HepG2 (cell line): ENCODE data around the gene BICRAL. TPM values are rescaled to one million over a fixed set of nuclear protein-coding genes. Genes with fewer than 3 reads are reported as not detected.

Experiments used
- ATAC-seq: fragments of 200-7000 bp; cut with Tn5 transposase; 3 replicates; pipeline ENCODE4 v1.9.1; 2020; ENCODE audit warnings: mild to moderate bottlenecking, moderate library complexity
- BruUV-seq: library from RNA; stranded (reverse); fragments of 400-500 nt; replicated peaks from 2 replicates; lab custom pipeline; 2021; lab: Mats Ljungman, UMichigan
- CTCF ChIA-PET: fragments of 300-600 bp; formaldehyde crosslinking; extraction: SDS; loops from one replicate; lab custom pipeline; 2021; ENCODE audit warnings: low total read pairs, inconsistent platforms, low intra/inter-chr PET ratio; lab: Yijun Ruan, JAX
- POLR2A ChIA-PET: fragments of 350-600 bp; sonication (Branson Sonifier 250); formaldehyde crosslinking; loops from one replicate; lab custom pipeline; 2020; ENCODE audit warnings: antibody characterized with exemption, inconsistent platforms; lab: Yijun Ruan, JAX
- DNase-seq: peaks from one replicate; pipeline ENCODE4 v3.0.0-alpha.2; 2015; ENCODE audit warnings: low spot score
- FAIRE-seq: peaks from 3 replicates; lab custom pipeline; 2011; peaks lifted over from hg19 to GRCh38; lab: Jason Lieb, UNC
- H2AFZ ChIP-seq: one replicate; pipeline ENCODE4 v1.6.1; 2011; ENCODE audit warnings: low read length, inconsistent platforms
- H3K27ac ChIP-seq: fragments of 300-600 bp; 3 replicates; pipeline ENCODE4 v1.8.0; 2011; ENCODE audit warnings: mixed run types, mild to moderate bottlenecking, mixed read lengths, low read length, inconsistent platforms; ENCODE audit not compliant: insufficient read depth; ENCODE audit errors: extremely low read length
- H3K27me3 ChIP-seq, 2 experiments: fragments of 200-600 bp in 1 of 2; 2 replicates in 1 of 2; 3 replicates in 1 of 2; pipeline versions ENCODE4 v1.6.0 to v1.8.0; 2011; ENCODE audit warnings: low read length in 2 of 2, mild to moderate bottlenecking in 2 of 2, moderate library complexity in 2 of 2, inconsistent platforms in 1 of 2; ENCODE audit not compliant: insufficient read depth in 2 of 2, control insufficient read depth in 1 of 2
- H3K36me3 ChIP-seq, 2 experiments: fragments of 200-600 bp in 1 of 2; replicated peaks in 1 of 2; 2 replicates in 1 of 2; 3 replicates in 1 of 2; pipeline versions ENCODE4 v1.5.1 to v1.8.0; 2011; ENCODE audit warnings: low read length in 2 of 2, inconsistent platforms in 1 of 2; ENCODE audit not compliant: insufficient read depth in 2 of 2, control insufficient read depth in 1 of 2
- H3K4me1 ChIP-seq: 2 replicates; pipeline ENCODE4 v1.5.1; 2012; ENCODE audit warnings: low read length, inconsistent platforms; ENCODE audit not compliant: insufficient read depth
- H3K4me2 ChIP-seq: 2 replicates; pipeline ENCODE4 v1.6.0; 2011; ENCODE audit warnings: low read depth, low read length, inconsistent platforms
- H3K4me3 ChIP-seq, 3 experiments: fragments of 200-600 bp in 1 of 3; sonication (generic), shearing (Covaris generic) in 1 of 3; replicated peaks in 1 of 3; 2 replicates each; pipeline ENCODE4 v1.5.1; 2011 to 2016; ENCODE audit warnings: low read length in 3 of 3, inconsistent platforms in 2 of 3, low read depth in 2 of 3, mild to moderate bottlenecking in 2 of 3, control low read depth in 1 of 3, mixed read lengths in 1 of 3; ENCODE audit not compliant: insufficient read depth in 1 of 3
- H3K79me2 ChIP-seq: one replicate; pipeline ENCODE4 v1.6.1; 2011; ENCODE audit warnings: low read length, inconsistent platforms; ENCODE audit not compliant: insufficient read depth
- H3K9ac ChIP-seq: 2 replicates; pipeline ENCODE4 v1.6.0; 2011; ENCODE audit warnings: mild to moderate bottlenecking, low read depth, low read length, inconsistent platforms; ENCODE audit not compliant: insufficient read depth
- H3K9me3 ChIP-seq: 2 replicates; pipeline ENCODE4 v1.5.1; 2012; ENCODE audit warnings: mild to moderate bottlenecking, low read length
- H4K20me1 ChIP-seq: 2 replicates; pipeline ENCODE4 v1.6.0; 2011; ENCODE audit warnings: inconsistent platforms, mild to moderate bottlenecking, low read length, moderate library complexity; ENCODE audit not compliant: insufficient read depth
- JUNB ChIP-seq: sonication (generic); formaldehyde crosslinking; IDR thresholded peaks from 2 replicates; pipeline ENCODE4 v1.8.0; 2022; ENCODE audit warnings: missing genetic modification reagents, mild to moderate bottlenecking, borderline replicate concordance
- MAFG ChIP-seq: sonication (generic); formaldehyde crosslinking; IDR thresholded peaks from 2 replicates; pipeline ENCODE4 v1.5.1; 2020; ENCODE audit warnings: mild to moderate bottlenecking, missing genetic modification reagents
- RAD21 ChIP-seq: fragments of 450-650 bp; formaldehyde crosslinking; IDR thresholded peaks from 2 replicates; pipeline ENCODE4 v1.5.0; 2020; ENCODE audit warnings: mild to moderate bottlenecking
- RFX1 ChIP-seq: fragments of 450-650 bp; IDR thresholded peaks from 2 replicates; pipeline ENCODE4 v1.6.1; 2017
- RORA ChIP-seq: sonication (generic); formaldehyde crosslinking; IDR thresholded peaks from 2 replicates; pipeline ENCODE4 v1.5.0; 2020; ENCODE audit warnings: mild to moderate bottlenecking, missing genetic modification reagents, moderate library complexity
- SMARCC2 ChIP-seq: fragments of 450-650 bp; IDR thresholded peaks from 2 replicates; pipeline ENCODE4 v1.6.1; 2017; ENCODE audit warnings: antibody characterized with exemption, mild to moderate bottlenecking
- ZBTB8A ChIP-seq: sonication (generic); formaldehyde crosslinking; IDR thresholded peaks from 2 replicates; pipeline ENCODE4 v1.4.0; 2020; ENCODE audit warnings: mild to moderate bottlenecking, low read depth, missing genetic modification reagents, borderline replicate concordance
- ZFAT ChIP-seq: sonication (generic); formaldehyde crosslinking; conservative IDR thresholded peaks from 2 replicates; pipeline ENCODE4 v1.8.1; 2023; ENCODE audit warnings: missing genetic modification reagents, inconsistent platforms
- ZMYM3 ChIP-seq: sonication (generic); formaldehyde crosslinking; IDR thresholded peaks from 2 replicates; pipeline ENCODE4 v1.5.1; 2020; ENCODE audit warnings: mild to moderate bottlenecking, missing genetic modification reagents
- ZNF205 ChIP-seq: IDR thresholded peaks from 2 replicates; pipeline ENCODE4 v1.6.1; 2018; ENCODE audit warnings: missing biosample characterization, missing genetic modification reagents
- ZNF296 ChIP-seq: sonication (generic); formaldehyde crosslinking; conservative IDR thresholded peaks from 2 replicates; pipeline ENCODE4 v1.5.0; 2020; ENCODE audit warnings: mild to moderate bottlenecking, missing genetic modification reagents
- ZNF382 ChIP-seq: sonication (generic); formaldehyde crosslinking; IDR thresholded peaks from 2 replicates; pipeline ENCODE4 v1.5.0; 2020; ENCODE audit warnings: missing genetic modification reagents, mild to moderate bottlenecking, borderline replicate concordance
- ZNF564 ChIP-seq: sonication (generic); formaldehyde crosslinking; IDR thresholded peaks from 2 replicates; pipeline ENCODE4 v1.8.1; 2023; ENCODE audit warnings: mild to moderate bottlenecking, missing genetic modification reagents
- whole genome bisulfite sequencing: methylation state at CpG from one replicate; pipeline ENCODE4 v1.1.6; 2017; ENCODE audit warnings: low lambda C conversion rate; 5-methylcytosine and 5-hydroxymethylcytosine counted together
- in situ Hi-C: cut with HindIII; loops from 2 replicates; pipeline ENCODE4 v1.10.0; 2017; ENCODE audit warnings: low pct_unique_long_range_greater_than_20kb; ENCODE audit not compliant: extremely low pct_ligation_motif_present
- intact Hi-C: fragments of 100-400 bp; cut with micrococcal nuclease; formaldehyde crosslinking; loops from one replicate; pipeline ENCODE4 v1.10.0; 2022; ENCODE audit not compliant: unreplicated experiment
- polyA plus RNA-seq, 8 experiments: library from polyadenylated mRNA; depleted of rRNA in 3 of 8; stranded (reverse) in 7 of 8; unstranded in 1 of 8; fragments of >200 nt; fragmentation: Illumina TruSeq in 4 of 8; extraction: Trizol in 4 of 8; gene quantifications; 2 replicates each; pipeline versions ENCODE4 v1.2.1 to v1.2.3, GENCODE V29; 2011 to 2016; ENCODE audit warnings: low read depth in 4 of 8, missing spikeins in 1 of 8, mixed read lengths in 1 of 8; ENCODE audit not compliant: insufficient read depth in 1 of 8
- total RNA-seq, 5 experiments: library from RNA; depleted of rRNA; stranded (reverse); fragments of >200 nt; fragmentation: Illumina TruSeq; extraction: Trizol; gene quantifications; 2 replicates each; pipeline ENCODE4 v1.2.3, GENCODE V29; 2016; ENCODE audit warnings: low read depth in 1 of 5
- TF ChIP-seq, protein P1 (sequence below): sonication (generic); formaldehyde crosslinking; IDR thresholded peaks from 2 replicates; pipeline ENCODE4 v1.8.1; 2023; ENCODE audit warnings: mild to moderate bottlenecking, missing genetic modification reagents
- TF ChIP-seq, protein P2 (sequence below): sonication (generic); formaldehyde crosslinking; IDR thresholded peaks from 2 replicates; pipeline ENCODE4 v1.4.0; 2020; ENCODE audit warnings: missing genetic modification reagents
- TF ChIP-seq, protein P3 (sequence below): sonication (generic); formaldehyde crosslinking; IDR thresholded peaks from 2 replicates; pipeline ENCODE4 v1.5.0; 2020; ENCODE audit warnings: missing genetic modification reagents, mild to moderate bottlenecking, borderline replicate concordance

BICRAL gene
- total and polyA plus RNA-seq, 2 of the 13 experiments (the other 11 are each of a cell fraction or from before 2014, with no cell fraction given), result 5.0 to 13.5 TPM

DNA sequence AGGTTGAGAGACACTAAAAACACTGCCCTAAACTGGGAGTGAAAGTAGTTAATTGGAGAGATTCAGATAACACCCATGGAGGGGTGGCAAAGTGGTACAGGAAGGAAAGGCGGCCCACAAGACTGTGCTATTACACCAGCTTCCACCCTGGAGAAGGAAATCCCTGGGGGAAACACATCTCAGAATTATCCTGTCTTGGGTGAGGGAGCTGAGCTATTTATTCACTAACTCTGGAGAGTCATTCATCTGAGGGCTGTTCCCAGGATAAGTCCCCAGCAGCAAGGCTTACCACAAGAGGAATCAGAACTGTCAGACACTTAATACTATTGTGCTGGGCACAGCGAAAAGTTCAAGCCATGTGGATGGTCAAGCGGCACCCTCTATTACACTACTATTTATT, 45.9 kb upstream of the BICRAL start:
- Histone ChIP-seq H2AFZ (no peak overlapping the region), H3K27me3 (peaks cover 0 to 9% of the 10 kb centered on the region in 2 experiments; a peak in 1 of 5 replicates), H3K27ac (no peak overlapping the region), H3K4me2 (no peak overlapping the region), H3K36me3 (no peaks in the 10 kb centered on the region), H3K4me1 (peaks cover 6% of the 10 kb centered on the region), H3K9ac (no peak overlapping the region), H3K79me2 (no peaks in the 10 kb centered on the region), H4K20me1 (no peaks in the 10 kb centered on the region), H3K9me3 (no peaks in the 10 kb centered on the region), H3K4me3 (no peak overlapping the region)
- 17% methylated on average over 1 of the region's 3 CpGs for WGBS
- TF ChIP-seq, protein P1, sequence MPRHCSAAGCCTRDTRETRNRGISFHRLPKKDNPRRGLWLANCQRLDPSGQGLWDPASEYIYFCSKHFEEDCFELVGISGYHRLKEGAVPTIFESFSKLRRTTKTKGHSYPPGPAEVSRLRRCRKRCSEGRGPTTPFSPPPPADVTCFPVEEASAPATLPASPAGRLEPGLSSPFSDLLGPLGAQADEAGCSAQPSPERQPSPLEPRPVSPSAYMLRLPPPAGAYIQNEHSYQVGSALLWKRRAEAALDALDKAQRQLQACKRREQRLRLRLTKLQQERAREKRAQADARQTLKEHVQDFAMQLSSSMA (CRISPR knock-in tag), result no peak
- TF ChIP-seq RORA (no peak), ZFAT (CRISPR knock-in tag) (no peak), MAFG (CRISPR knock-in tag) (no peak), JUNB (no peak), SMARCC2 (no peak), ZMYM3 (CRISPR knock-in tag) (no peak), ZNF382 (CRISPR knock-in tag) (no peak), RAD21 (CRISPR knock-in tag) (no peak), RFX1 (no peak), ZNF205 (no peak), ZNF296 (CRISPR knock-in tag) (no peak), ZNF564 (no peak), ZBTB8A (CRISPR knock-in tag) (no peak)
- TF ChIP-seq, protein P2, sequence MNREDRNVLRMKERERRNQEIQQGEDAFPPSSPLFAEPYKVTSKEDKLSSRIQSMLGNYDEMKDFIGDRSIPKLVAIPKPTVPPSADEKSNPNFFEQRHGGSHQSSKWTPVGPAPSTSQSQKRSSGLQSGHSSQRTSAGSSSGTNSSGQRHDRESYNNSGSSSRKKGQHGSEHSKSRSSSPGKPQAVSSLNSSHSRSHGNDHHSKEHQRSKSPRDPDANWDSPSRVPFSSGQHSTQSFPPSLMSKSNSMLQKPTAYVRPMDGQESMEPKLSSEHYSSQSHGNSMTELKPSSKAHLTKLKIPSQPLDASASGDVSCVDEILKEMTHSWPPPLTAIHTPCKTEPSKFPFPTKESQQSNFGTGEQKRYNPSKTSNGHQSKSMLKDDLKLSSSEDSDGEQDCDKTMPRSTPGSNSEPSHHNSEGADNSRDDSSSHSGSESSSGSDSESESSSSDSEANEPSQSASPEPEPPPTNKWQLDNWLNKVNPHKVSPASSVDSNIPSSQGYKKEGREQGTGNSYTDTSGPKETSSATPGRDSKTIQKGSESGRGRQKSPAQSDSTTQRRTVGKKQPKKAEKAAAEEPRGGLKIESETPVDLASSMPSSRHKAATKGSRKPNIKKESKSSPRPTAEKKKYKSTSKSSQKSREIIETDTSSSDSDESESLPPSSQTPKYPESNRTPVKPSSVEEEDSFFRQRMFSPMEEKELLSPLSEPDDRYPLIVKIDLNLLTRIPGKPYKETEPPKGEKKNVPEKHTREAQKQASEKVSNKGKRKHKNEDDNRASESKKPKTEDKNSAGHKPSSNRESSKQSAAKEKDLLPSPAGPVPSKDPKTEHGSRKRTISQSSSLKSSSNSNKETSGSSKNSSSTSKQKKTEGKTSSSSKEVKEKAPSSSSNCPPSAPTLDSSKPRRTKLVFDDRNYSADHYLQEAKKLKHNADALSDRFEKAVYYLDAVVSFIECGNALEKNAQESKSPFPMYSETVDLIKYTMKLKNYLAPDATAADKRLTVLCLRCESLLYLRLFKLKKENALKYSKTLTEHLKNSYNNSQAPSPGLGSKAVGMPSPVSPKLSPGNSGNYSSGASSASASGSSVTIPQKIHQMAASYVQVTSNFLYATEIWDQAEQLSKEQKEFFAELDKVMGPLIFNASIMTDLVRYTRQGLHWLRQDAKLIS, result no peak
- TF ChIP-seq, protein P3, sequence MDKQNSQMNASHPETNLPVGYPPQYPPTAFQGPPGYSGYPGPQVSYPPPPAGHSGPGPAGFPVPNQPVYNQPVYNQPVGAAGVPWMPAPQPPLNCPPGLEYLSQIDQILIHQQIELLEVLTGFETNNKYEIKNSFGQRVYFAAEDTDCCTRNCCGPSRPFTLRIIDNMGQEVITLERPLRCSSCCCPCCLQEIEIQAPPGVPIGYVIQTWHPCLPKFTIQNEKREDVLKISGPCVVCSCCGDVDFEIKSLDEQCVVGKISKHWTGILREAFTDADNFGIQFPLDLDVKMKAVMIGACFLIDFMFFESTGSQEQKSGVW (CRISPR knock-in tag), result no peak
- no TSS peak for BruUV-seq
- peak; percentile 43; the same call in 2 of the 3 replicates for ATAC-seq
- POLR2A ChIA-PET, result interaction anchor here (1.3 kb wide), 1 partner anchor 11 kb away, joined by 3 read pairs; the partner anchor contains the start of gene TBCC
- DNase-seq, result no peak
- in situ Hi-C loops (no loop called here), intact Hi-C loops (no loop called here)
- no peak for FAIRE-seq
- CTCF ChIA-PET, result no interaction called here
